ENCODE measurements around the gene NCSTN. TPM values are rescaled to one million over a fixed set of nuclear protein-coding genes. Genes with fewer than 3 reads are reported as not detected.

NCSTN gene
- total RNA-seq, 4 donors from 2014 or later, result 60.9 to 82.9 (median 69.1) TPM

DNA sequence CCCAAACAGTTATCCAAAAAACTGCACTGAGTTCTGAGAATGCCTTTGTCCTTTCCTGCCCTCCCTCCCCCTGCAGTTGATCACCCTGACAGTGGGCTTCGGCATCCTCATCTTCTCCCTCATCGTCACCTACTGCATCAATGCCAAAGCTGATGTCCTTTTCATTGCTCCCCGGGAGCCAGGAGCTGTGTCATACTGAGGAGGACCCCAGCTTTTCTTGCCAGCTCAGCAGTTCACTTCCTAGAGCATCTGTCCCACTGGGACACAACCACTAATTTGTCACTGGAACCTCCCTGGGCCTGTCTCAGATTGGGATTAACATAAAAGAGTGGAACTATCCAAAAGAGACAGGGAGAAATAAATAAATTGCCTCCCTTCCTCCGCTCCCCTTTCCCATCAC, 14.9 kb downstream of the NCSTN start:
- no peak for ATAC-seq (ENCODE audit: low FRiP score)
- no peak for DNase-seq (ENCODE audit: low spot score)
- TF ChIP-seq, protein P1, sequence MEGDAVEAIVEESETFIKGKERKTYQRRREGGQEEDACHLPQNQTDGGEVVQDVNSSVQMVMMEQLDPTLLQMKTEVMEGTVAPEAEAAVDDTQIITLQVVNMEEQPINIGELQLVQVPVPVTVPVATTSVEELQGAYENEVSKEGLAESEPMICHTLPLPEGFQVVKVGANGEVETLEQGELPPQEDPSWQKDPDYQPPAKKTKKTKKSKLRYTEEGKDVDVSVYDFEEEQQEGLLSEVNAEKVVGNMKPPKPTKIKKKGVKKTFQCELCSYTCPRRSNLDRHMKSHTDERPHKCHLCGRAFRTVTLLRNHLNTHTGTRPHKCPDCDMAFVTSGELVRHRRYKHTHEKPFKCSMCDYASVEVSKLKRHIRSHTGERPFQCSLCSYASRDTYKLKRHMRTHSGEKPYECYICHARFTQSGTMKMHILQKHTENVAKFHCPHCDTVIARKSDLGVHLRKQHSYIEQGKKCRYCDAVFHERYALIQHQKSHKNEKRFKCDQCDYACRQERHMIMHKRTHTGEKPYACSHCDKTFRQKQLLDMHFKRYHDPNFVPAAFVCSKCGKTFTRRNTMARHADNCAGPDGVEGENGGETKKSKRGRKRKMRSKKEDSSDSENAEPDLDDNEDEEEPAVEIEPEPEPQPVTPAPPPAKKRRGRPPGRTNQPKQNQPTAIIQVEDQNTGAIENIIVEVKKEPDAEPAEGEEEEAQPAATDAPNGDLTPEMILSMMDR (IDR thresholded peaks at IDR 0.05), result no peak

DNA sequence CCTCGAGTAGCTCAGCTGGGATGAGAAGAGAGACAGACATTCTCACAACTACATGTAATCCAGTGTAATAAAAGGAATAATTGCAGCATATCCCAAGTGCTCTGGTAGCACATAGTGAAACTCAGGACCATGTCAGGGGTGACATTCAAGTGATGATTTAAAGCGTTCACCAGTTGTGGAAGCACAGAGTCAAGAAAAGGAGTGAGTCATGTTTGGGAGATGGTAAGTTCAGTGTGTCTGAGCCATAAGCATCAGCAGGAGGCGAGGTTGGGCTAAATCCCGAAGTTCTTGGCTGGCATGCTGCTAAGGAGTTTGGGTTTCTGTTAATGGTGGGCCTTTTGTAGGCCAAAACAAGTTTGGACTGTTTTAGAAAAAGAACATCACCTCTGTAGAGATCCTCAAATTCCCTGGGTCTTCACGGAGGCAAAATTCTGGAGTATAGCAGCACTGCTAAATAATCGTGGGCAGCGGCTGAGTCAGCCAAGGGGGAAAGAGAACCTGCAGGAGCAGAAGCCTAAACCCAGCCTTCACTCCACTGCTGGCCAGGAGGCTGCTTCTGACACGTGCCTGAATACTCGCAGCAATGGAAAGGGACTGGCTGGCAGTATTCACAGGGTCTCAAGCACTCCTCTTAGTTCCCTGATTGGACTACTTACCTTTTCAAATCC, 16.5 kb downstream of the NCSTN start:
- TF ChIP-seq, protein P1 (IDR thresholded peaks at IDR 0.05), result no peak
- DNase-seq (ENCODE audit: low spot score) (no peak), ATAC-seq (ENCODE audit: low FRiP score) (no peak)

DNA sequence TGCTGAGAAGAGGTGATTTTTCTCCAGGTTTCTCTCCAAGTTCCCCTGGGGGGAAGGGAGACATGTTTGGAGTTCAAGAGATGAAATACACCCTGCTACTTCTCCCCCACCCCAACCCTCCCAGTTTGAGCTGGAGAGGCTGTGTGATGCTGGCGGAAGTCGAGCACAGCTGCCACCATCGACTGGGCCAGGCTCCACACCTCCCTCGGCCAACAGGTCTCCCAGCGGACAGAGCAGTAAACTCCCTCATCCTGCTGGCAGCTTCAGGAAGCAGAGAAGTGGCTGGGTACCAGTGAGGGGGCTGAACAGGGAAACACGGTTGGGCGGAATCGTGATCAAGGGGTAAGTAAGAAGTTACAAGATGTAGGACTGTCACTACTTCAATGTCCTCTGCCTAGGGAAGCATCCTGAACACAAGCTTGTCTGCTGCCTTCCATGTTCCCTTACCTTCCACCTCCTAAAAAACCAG, 17.1 kb downstream of the NCSTN start:
- TF ChIP-seq, protein P1 (IDR thresholded peaks at IDR 0.05), result no peak
- ATAC-seq (ENCODE audit: low FRiP score), result no peak
- DNase-seq (ENCODE audit: low spot score), result no peak

- ATAC-seq (ENCODE audit: low FRiP score) (no peak), DNase-seq (ENCODE audit: low spot score) (no peak)
- TF ChIP-seq, protein P1 (IDR thresholded peaks at IDR 0.05), result no peak
Observed at GRCh38 chr1:160361199-160361598, 18.0 kb downstream of the NCSTN start.

DNA sequence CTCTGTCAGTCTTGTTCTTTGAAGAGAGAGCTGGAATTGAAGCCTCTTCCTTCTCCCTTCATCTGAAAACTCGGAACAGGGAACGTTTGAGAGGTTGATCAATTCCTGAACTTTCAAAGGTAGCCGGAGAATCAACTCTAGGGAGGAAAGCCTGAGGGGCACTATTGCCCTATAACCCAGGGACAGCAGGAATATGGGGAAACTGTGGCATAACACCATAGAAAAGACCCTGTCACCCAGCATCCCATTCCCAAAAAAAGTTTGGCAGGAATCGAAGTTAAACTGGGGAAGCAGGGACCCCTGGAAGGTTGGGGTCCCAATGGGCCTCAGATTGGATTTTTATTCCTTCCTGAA, 18.6 kb downstream of the NCSTN start:
- TF ChIP-seq, protein P1 (IDR thresholded peaks at IDR 0.05), result no peak
- DNase-seq (ENCODE audit: low spot score) (no peak), ATAC-seq (ENCODE audit: low FRiP score) (no peak)

GRCh38 chr1:160362168-160362957, 19.2 kb downstream of the NCSTN start:
- no peak for ATAC-seq (ENCODE audit: low FRiP score)
- no peak for DNase-seq (ENCODE audit: low spot score)
- TF ChIP-seq, protein P1 (IDR thresholded peaks at IDR 0.05), result no peak

- ATAC-seq (ENCODE audit: low FRiP score), result no peak
- no peak for DNase-seq (ENCODE audit: low spot score)
- TF ChIP-seq, protein P1 (IDR thresholded peaks at IDR 0.05), result no peak
Observed at GRCh38 chr1:160363010-160363409, 19.8 kb downstream of the NCSTN start.
